Measurements from ENCODE around the gene CASK.

GRCh38 chrX:41478381-41478911 is 444.9 kb downstream of the CASK start:
- TF ChIP-seq OSR1 (CRISPR knock-in tag; IDR thresholded peaks at IDR 0.05) (no peak), PPARA (CRISPR knock-in tag; IDR thresholded peaks at IDR 0.05; ENCODE audit: borderline replicate concordance) (no peak), ZFP30 (CRISPR knock-in tag; IDR thresholded peaks at IDR 0.05) (no peak), POU6F1 (CRISPR knock-in tag; IDR thresholded peaks at IDR 0.05; ENCODE audit: borderline replicate concordance, low read depth) (no peak), ZNF565 (CRISPR knock-in tag; conservative IDR thresholded peaks at IDR 0.05; ENCODE audit: low read depth) (no peak), SNAI2 (CRISPR knock-in tag; IDR thresholded peaks at IDR 0.05) (no peak), CSDC2 (CRISPR knock-in tag; IDR thresholded peaks at IDR 0.05) (no peak), ISL1 (CRISPR knock-in tag; IDR thresholded peaks at IDR 0.05) (no peak), ZC3H10 (CRISPR knock-in tag; IDR thresholded peaks at IDR 0.05) (no peak), RARB (CRISPR knock-in tag; IDR thresholded peaks at IDR 0.05) (no peak), CSRNP3 (CRISPR knock-in tag; IDR thresholded peaks at IDR 0.05) (no peak)

Data from SK-N-SH treated with all-trans-retinoic acid at 6 μM for 48 hours (cell line).